Stimulated activated effector memory CD8-positive, alpha-beta T cell treated with anti-CD3 and anti-CD28 coated beads, Interleukin-12 subunit alpha, Interleukin-12 subunit beta, amount 100 ng/mL, for 72 hours (primary cell): ENCODE results near the gene LTC4S.
"Not testable (repeated sequence)": the region's sequence is repeated elsewhere in the genome, so short reads cannot be mapped to it uniquely, and the experiment has no call there.

ENCODE experiments used
- ATAC-seq: fragments of 150-1000 bp; cut with Tn5 transposase; 2 replicates; pipeline ENCODE4 v1.10.0; 2021
- DNase-seq, 2 donors: peaks; one replicate each; pipeline ENCODE4 v3.0.0; 2021 to 2022; ENCODE audit warnings: low spot score in 2 of 2
- H3K27ac Mint-ChIP-seq: one replicate; pipeline ENCODE4 v1.8.0; 2022; ENCODE audit warnings: mild to moderate bottlenecking, mixed read lengths
- H3K36me3 Mint-ChIP-seq: one replicate; pipeline ENCODE4 v1.8.0; 2022; ENCODE audit warnings: mild to moderate bottlenecking, mixed read lengths
- H3K4me1 Mint-ChIP-seq: one replicate; pipeline ENCODE4 v1.8.0; 2022; ENCODE audit warnings: mixed read lengths
- H3K4me3 Mint-ChIP-seq: one replicate; pipeline ENCODE4 v1.8.0; 2022; ENCODE audit warnings: mild to moderate bottlenecking, mixed read lengths
- H3K9me3 Mint-ChIP-seq: one replicate; pipeline ENCODE4 v1.8.0; 2022; ENCODE audit warnings: mixed read lengths

The LTC4S gene

GRCh38 chr5:179833056-179833708 is 39.4 kb downstream of the LTC4S start:
- no peak for DNase-seq
- Mint-ChIP-seq H3K4me3 (no peak overlapping the region), H3K4me1 (peaks cover 51% of the 10 kb centered on the region), H3K36me3 (peaks cover 97% of the 10 kb centered on the region), H3K9me3 (no peaks in the 10 kb centered on the region), H3K27ac (peak overlapping the region; percentile 69)
- no peak for ATAC-seq

GRCh38 chr5:179833709-179834070 is 39.9 kb downstream of the LTC4S start:
- Mint-ChIP-seq H3K9me3 (no peaks in the 10 kb centered on the region), H3K4me3 (no peak overlapping the region), H3K36me3 (peaks cover 97% of the 10 kb centered on the region), H3K4me1 (peaks cover 48% of the 10 kb centered on the region), H3K27ac (peak overlapping the region; percentile 69)
- DNase-seq (no peak), ATAC-seq (no peak)

GRCh38 chr5:179834120-179834519 is 40.3 kb downstream of the LTC4S start:
- H3K4me3 Mint-ChIP-seq, result no peak overlapping the region
- peaks cover 44% of the 10 kb centered on the region for H3K4me1 Mint-ChIP-seq
- H3K36me3 Mint-ChIP-seq, result peaks cover 97% of the 10 kb centered on the region
- ATAC-seq (no peak), DNase-seq (no peak)
- no peaks in the 10 kb centered on the region for H3K9me3 Mint-ChIP-seq
- H3K27ac Mint-ChIP-seq, result peak overlapping the region; percentile 69

GRCh38 chr5:179834871-179835270 is 41.1 kb downstream of the LTC4S start:
- not testable (repeated sequence) for H3K4me3 Mint-ChIP-seq, DNase-seq, H3K9me3 Mint-ChIP-seq, H3K27ac Mint-ChIP-seq, ATAC-seq
- Mint-ChIP-seq H3K36me3 (peaks cover 97% of the 10 kb centered on the region), H3K4me1 (peaks cover 41% of the 10 kb centered on the region)

- peak; percentile 89 for ATAC-seq
- DNase-seq, result no peak
- H3K4me1 Mint-ChIP-seq, result peaks cover 41% of the 10 kb centered on the region
- no peaks in the 10 kb centered on the region for H3K9me3 Mint-ChIP-seq
- H3K36me3 Mint-ChIP-seq, result peaks cover 97% of the 10 kb centered on the region
- H3K4me3 Mint-ChIP-seq, result peak overlapping the region; percentile 37
- H3K27ac Mint-ChIP-seq, result peak overlapping the region; percentile 92
These were observed 42.6 kb downstream of the LTC4S start for GRCh38 chr5:179836225-179837019.

- H3K9me3 Mint-ChIP-seq, result no peaks in the 10 kb centered on the region
- peak overlapping the region; percentile 37 for H3K4me3 Mint-ChIP-seq
- H3K36me3 Mint-ChIP-seq, result peaks cover 91% of the 10 kb centered on the region
- no peak for DNase-seq
- peak overlapping the region; percentile 92 for H3K27ac Mint-ChIP-seq
- H3K4me1 Mint-ChIP-seq, result peaks cover 36% of the 10 kb centered on the region
- ATAC-seq, result no peak
These were observed 43.6 kb downstream of the LTC4S start for GRCh38 chr5:179837076-179838011.

- Mint-ChIP-seq H3K27ac (no peak overlapping the region), H3K4me3 (no peak overlapping the region), H3K9me3 (no peaks in the 10 kb centered on the region), H3K36me3 (peaks cover 72% of the 10 kb centered on the region), H3K4me1 (peaks cover 24% of the 10 kb centered on the region)
- DNase-seq, result no peak
- no peak for ATAC-seq
These were observed 45.8 kb downstream of the LTC4S start for GRCh38 chr5:179839328-179840256.

- peaks cover 4% of the 10 kb centered on the region for H3K9me3 Mint-ChIP-seq
- DNase-seq (no peak), ATAC-seq (no peak)
- H3K4me3 Mint-ChIP-seq, result no peak overlapping the region
- H3K27ac Mint-ChIP-seq, result no peak overlapping the region
- peaks cover 21% of the 10 kb centered on the region for H3K4me1 Mint-ChIP-seq
- H3K36me3 Mint-ChIP-seq, result peaks cover 65% of the 10 kb centered on the region
These were observed 46.5 kb downstream of the LTC4S start for GRCh38 chr5:179840321-179840720.

GRCh38 chr5:179840766-179841165 is 47.0 kb downstream of the LTC4S start:
- peaks cover 60% of the 10 kb centered on the region for H3K36me3 Mint-ChIP-seq
- ATAC-seq, result no peak
- peaks cover 4% of the 10 kb centered on the region for H3K9me3 Mint-ChIP-seq
- DNase-seq, result no peak
- H3K4me3 Mint-ChIP-seq, result no peak overlapping the region
- H3K27ac Mint-ChIP-seq, result peak overlapping the region; percentile 73
- H3K4me1 Mint-ChIP-seq, result peaks cover 17% of the 10 kb centered on the region

GRCh38 chr5:179841621-179842020 is 47.8 kb downstream of the LTC4S start:
- DNase-seq (no peak), ATAC-seq (no peak)
- peaks cover 8% of the 10 kb centered on the region for H3K4me1 Mint-ChIP-seq
- H3K9me3 Mint-ChIP-seq, result peaks cover 4% of the 10 kb centered on the region
- no peak overlapping the region for H3K4me3 Mint-ChIP-seq
- H3K27ac Mint-ChIP-seq, result peak overlapping the region; percentile 73
- H3K36me3 Mint-ChIP-seq, result peaks cover 52% of the 10 kb centered on the region
